Esophagus muscularis mucosa (tissue), 4 donors: ENCODE results near the gene IL10.

Source experiments
- CTCF ChIP-seq, 3 experiments: fragments of 200-600 bp in 2 of 3; fragments of 450-650 bp in 1 of 3; sonication (generic) in 2 of 3; IDR thresholded peaks; one replicate each; pipeline ENCODE4 v1.5.1; 2017 to 2019; ENCODE audit warnings: antibody characterized with exemption in 3 of 3, mild to moderate bottlenecking in 2 of 3, moderate library complexity in 1 of 3
- EP300 ChIP-seq: sonication (generic); formaldehyde crosslinking; IDR thresholded peaks from one replicate; pipeline ENCODE4 v1.6.1; 2017; ENCODE audit warnings: antibody characterized with exemption
- POLR2A ChIP-seq: fragments of 450-650 bp; IDR thresholded peaks from one replicate; pipeline ENCODE4 v1.6.1; 2017; ENCODE audit warnings: antibody characterized with exemption, moderate library complexity, mild to moderate bottlenecking, low read depth
- POLR2AphosphoS5 ChIP-seq, 2 donors: sonication (generic); formaldehyde crosslinking; IDR thresholded peaks; one replicate each; pipeline ENCODE4 v1.6.1; 2017; ENCODE audit warnings: antibody characterized with exemption in 2 of 2

GRCh38 chr1:206783506-206783905 is 11.2 kb upstream of the IL10 start:
- TF ChIP-seq CTCF (IDR thresholded peaks at IDR 0.05) (no peak), EP300 (no peak), POLR2A (no peak), POLR2AphosphoS5 (IDR thresholded peaks at IDR 0.05) (no peak)
